Epithelial cell of proximal tubule (primary cell): Measurements from ENCODE around the gene PARP3. TPM values are rescaled to one million over a fixed set of nuclear protein-coding genes. Genes with fewer than 3 reads are reported as not detected.

Experiments used
- DNase-seq: peaks from one replicate; pipeline ENCODE4 v3.0.0-alpha.2; 2011; ENCODE audit warnings: low read depth
- H3K4me3 ChIP-seq: 2 replicates; pipeline ENCODE4 v1.5.1; 2011; ENCODE audit warnings: low read depth, mild to moderate bottlenecking, low read length
- total RNA-seq: library from RNA; depleted of rRNA; stranded (reverse); fragments of >200 nt; gene quantifications from 2 replicates; pipeline ENCODE4 v1.2.3, GENCODE V29; 2015
- TF ChIP-seq, protein P1 (sequence below): conservative IDR thresholded peaks from 2 replicates; pipeline ENCODE4 v1.5.1; 2012; ENCODE audit warnings: low read depth, mild to moderate bottlenecking, low read length

The PARP3 gene
- total RNA-seq, 1 donor from 2014 or later, result 18.8 TPM

DNA sequence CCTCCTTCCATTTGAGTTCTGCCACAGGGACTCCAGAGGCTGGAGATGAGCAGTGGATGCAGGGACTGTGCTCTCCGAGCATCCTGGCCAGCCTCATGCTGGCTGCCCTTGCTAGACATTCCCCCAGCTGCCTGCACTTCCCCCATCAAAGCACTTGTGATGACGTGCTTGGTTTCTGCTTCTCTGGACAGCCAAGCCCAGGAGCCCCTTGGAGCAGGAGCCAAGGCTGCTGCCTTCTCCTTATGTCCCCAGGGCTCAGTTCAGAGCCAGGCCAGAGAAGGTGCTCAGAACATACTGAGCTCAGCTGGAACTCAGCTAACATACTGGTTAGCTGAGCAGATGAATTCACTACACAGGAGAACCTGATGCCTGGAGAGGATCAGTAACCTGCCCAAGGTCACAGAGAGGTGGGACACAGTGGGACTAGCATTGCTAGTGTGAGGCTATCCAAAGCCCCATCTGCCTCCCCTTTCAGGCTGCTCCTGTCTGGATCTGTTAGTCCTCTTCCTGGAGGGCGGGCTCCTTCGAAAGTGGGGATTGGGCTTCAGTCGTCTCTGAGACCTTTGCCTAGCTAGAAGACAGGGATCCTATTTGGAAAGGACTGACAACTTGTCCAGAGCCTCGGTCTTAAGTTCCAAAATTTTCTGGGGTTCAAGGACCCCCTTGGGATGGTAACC is 20.8 kb downstream of the PARP3 start:
- TF ChIP-seq, protein P1, sequence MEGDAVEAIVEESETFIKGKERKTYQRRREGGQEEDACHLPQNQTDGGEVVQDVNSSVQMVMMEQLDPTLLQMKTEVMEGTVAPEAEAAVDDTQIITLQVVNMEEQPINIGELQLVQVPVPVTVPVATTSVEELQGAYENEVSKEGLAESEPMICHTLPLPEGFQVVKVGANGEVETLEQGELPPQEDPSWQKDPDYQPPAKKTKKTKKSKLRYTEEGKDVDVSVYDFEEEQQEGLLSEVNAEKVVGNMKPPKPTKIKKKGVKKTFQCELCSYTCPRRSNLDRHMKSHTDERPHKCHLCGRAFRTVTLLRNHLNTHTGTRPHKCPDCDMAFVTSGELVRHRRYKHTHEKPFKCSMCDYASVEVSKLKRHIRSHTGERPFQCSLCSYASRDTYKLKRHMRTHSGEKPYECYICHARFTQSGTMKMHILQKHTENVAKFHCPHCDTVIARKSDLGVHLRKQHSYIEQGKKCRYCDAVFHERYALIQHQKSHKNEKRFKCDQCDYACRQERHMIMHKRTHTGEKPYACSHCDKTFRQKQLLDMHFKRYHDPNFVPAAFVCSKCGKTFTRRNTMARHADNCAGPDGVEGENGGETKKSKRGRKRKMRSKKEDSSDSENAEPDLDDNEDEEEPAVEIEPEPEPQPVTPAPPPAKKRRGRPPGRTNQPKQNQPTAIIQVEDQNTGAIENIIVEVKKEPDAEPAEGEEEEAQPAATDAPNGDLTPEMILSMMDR, result no peak
- DNase-seq, result no peak
- no peak overlapping the region for H3K4me3 ChIP-seq

DNA sequence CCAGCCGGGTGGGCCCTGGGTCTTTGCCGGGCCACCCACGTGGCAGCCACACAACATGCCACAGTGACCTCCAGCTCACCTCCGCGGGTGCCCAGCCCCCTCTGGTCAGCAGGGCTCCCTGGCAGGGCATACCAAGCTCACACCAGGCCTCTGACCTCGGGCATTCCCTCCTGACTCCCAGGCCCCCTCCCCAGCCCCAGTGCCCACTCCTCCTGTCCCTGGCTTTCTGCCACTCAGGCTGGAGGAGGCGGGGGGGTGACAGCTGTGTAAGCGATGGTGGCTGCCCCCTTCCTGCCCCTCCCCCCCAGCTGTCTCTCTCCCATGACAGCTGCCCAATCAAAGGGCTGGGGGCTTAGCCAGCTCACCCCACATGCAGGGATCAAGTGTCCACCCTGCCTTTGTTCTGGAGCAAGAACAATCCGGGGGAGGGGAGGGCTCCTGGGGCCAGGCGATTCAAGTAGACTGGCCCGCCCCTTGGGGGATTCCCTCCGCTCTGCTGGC is 21.8 kb downstream of the PARP3 start:
- no peak for DNase-seq
- H3K4me3 ChIP-seq, result no peak overlapping the region
- TF ChIP-seq, protein P1, result no peak

DNA sequence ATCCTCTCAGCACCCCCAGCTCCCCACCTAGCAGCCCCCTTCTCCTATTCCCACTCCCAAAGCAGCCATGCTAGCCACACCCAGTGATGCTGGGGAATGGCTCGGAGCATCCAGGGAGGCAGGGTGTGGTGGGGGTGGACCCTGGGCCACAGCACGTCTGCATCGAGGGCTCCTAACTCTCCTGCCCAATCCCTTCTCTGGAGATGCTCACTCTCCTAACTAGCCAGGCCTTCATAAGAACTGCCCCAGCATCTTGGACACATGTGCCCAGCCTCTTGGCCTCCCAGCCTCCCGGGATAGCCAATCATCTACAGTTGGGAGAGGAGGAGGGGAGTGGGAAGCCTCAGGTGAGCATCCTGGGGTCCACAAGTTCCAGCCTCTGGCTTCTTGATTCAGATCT is 22.4 kb downstream of the PARP3 start:
- no peak overlapping the region for H3K4me3 ChIP-seq
- DNase-seq, result no peak
- TF ChIP-seq, protein P1, result no peak

DNA sequence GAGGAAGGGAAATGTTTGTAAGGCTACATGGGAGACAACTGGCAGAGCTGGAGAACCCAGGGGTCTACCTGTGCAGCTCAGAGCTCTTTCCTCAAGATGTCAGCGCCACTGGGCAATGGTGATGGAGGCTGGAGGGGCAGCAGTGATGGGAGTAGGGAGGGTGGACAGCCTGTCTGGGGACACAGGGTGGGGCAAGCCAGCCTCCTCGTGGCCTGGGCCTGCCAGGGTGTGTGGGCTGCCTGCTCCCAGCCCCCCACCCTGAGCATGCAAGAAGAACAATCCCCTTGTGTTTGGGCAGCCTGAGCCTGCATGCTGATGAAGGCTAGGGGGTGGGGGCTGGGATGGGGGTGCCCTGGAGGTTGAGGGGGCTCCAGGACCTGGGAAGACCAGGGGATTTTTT is 23.9 kb downstream of the PARP3 start:
- TF ChIP-seq, protein P1, result no peak
- DNase-seq, result no peak
- H3K4me3 ChIP-seq, result no peak overlapping the region

DNA sequence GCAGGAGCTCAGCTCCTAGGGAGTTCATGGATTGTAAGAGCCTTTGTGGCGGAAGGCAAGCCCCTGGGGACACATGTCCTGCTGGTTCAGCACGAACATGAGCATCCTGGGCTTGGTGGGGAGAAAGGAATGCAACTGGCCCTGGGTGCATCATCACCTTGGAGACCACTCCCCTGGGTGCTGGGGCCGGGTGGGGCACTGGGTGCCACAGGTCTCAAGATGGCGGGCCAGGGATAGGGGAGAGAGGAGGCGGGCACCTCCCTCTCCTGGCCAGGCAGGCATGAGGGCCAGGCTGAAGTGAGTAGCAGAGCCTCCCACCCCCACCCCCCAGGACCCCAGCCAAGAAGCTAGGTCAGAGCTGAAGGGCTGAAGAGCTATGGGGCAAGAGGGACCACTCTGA is 24.3 kb downstream of the PARP3 start:
- peak overlapping the region; percentile 75 for H3K4me3 ChIP-seq
- DNase-seq, result no peak
- TF ChIP-seq, protein P1, result no peak

DNA sequence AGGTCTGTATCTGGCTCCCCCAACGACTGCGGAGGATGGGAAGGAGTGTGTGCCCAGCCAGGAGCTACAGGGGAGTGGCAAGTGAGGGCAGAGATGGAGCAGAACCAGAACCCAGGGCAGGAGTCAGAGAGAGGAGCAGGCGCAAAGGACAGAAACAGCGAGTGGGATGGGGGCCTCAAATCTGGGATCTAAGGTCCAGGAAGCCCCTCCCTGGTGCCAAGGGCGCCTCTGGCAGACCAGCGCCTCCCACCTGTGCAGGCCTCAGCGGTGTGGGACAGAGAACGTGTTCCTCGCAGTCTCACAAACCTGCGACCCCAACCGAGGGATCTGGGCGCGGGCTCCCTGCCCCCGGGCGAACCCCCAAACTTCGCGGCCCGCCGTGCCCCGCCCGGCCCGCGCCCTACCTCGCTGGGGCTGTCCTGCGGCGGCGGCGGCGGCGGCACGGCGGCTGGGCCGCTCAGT is 24.8 kb downstream of the PARP3 start:
- H3K4me3 ChIP-seq, result peak overlapping the region; percentile 75
- DNase-seq, result no peak
- TF ChIP-seq, protein P1, result no peak
